Hematopoietic multipotent progenitor cell treated with erythropoietin and hydrocortisone succinate and interleukin-3 and kit ligand, for 4 days (in vitro differentiated cells): Measurements from ENCODE around the gene FOXO1.

ENCODE experiments used
- DNase-seq: peaks from one replicate; pipeline ENCODE4 v3.0.0-alpha.2; 2015

FOXO1 gene

DNA sequence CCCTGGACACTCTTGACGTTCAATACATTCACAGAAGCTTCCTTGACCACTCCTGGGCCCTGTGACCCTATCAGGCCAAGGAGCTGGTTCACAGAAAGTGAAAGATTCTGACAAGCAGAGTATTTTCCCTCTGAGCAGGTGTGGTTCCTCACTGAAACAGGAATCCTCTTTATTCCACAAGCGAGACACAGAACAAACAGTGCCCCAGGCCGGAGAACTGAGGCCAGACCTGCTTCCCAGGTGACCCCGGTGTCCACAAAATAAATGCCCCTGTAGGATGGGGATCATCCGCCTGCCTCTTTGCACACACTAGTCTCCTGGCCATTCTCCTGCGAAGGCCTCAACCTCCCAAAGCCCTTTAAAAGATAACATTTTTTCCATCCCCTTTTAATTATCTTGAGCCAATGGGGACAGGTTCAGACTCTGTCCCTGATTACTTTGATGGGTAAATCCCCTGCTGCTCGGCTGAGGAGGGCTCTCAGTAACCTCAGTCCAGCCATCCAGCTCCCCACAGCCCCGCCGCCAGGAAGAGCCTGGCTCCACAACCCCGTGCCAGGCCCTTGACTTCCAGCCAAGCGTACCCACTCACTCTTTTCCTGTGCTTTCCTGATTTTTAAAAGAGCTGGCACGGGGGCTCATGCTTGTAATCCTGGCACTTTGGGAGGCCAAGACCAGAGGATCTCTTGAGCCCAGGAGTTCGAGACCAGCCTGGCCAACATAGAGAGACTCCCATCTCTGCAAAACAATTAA, 129.1 kb downstream of the FOXO1 start:
- DNase-seq = no peak

GRCh38 chr13:40536443-40537113, 129.9 kb downstream of the FOXO1 start:
- DNase-seq = no peak

DNA sequence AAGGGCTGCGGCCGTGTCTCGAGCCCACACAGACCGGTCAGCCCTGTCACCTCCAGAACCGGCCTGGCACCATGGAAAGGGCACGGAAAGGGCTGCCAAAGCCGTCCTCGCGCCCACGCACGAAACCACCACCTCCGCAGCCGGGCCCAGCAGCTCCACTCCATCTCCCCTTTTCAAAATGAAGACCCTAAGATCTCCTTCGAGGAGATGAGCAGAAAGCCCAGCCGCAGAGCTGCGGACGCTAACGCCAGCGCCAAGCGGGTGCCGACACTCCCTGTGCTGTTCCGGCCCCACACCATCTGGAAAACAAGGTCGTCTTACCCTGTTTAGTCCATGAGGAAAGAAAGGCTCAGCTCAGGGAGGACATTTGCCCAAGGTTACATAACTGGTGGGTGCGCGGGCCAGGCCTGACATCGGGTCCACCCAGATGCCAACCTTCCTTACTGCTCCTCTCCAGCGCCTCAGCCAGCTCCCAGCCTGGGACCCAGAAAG, 131.1 kb downstream of the FOXO1 start:
- no peak for DNase-seq

- no peak for DNase-seq
Observed at GRCh38 chr13:40534456-40534855, 132.0 kb downstream of the FOXO1 start.

DNA sequence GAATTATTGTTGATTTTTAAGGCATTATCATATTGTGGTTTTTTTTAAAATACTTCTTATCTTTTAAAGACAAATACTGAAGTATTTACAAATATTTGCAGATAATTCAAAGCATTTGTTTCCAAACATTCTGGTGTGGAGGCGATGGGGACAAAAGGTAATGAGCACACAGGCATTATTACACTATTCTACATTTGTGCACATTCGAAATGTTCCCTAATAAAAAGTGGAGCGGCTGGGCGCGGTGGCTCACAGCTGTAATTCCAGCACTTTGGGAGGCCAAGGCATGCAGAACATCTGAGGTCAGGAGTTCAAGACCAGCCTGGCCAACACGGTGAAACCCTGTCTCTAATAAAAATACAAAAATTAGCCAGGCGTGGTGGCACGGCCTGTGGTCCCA, 133.4 kb downstream of the FOXO1 start:
- no peak for DNase-seq

DNA sequence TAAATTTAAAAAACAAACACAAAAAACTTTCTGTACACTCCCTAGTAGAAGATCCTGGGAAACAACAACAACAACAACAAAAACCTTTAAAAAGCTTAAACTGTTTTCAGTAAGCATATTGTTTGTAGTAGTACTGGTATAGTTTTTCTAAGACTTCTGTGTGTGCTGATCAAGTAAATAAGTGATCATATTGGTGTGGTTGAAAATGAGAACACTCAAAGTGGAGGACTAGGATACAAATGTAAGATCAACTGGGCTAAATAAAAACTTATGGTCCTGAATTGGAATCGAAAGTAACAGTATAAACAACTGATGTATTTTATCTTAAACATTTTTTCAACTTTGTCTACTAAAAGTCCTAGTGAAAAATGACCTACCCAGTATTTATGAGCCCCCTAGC, 135.5 kb downstream of the FOXO1 start:
- no peak for DNase-seq

DNA sequence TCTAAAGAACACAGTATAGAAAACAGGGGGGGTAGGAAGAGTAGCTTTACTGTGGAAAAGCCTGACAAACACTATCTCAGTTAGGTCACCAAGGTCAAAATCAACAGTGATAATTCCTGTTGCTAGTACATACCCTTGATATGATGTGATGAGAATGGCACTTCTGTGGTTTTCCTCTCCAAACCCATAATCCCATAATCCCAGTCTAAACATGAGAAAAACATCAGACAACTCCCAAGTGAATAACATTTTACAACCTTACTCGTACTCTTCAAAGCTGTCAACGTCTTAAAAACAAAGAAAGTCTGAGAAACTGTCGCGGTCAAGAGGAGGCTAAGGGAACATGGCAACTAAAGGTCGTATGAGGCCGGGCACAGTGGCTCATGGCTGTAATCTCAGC, 137.6 kb downstream of the FOXO1 start:
- DNase-seq = no peak

DNA sequence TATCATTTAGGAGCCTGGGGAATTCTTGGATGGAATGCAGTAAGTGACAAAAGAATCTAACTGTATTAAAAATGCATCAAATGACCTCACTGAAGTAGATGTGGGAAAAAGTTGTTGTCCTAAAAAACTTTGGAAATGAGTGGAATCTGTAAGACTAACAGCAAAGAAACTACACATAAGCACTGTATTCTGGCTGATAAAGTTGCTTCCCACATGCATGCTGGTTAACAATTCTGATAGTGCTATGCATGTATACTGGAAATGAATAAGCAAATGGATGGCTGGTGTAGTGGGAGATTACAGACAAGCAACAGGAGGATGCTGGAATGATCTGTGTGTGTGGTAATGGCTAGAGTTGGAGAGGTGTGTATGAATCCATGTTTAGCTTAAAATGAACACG, 138.5 kb downstream of the FOXO1 start:
- no peak for DNase-seq

DNA sequence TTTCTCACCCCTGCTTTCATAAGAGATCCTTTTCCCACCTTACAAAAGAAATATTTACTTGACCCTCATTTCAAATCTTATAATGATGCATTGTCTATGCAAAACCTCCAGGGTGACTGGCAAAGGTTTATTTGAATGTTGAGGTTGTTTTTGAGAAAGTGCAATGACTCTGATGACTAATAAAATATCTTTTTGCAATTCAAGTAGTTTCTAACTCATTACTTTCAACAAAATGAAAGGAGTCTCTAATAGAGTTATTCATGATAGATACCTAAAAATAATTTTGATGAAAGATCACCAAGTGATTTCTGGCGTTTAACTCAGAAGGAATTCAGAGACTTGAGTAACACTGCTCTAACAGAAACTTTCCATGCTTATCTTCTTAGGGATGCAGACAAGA, 144.2 kb downstream of the FOXO1 start:
- DNase-seq = no peak

GRCh38 chr13:40520916-40521315, 145.5 kb downstream of the FOXO1 start:
- no peak for DNase-seq

GRCh38 chr13:40519637-40520036, 146.8 kb downstream of the FOXO1 start:
- DNase-seq = no peak

- DNase-seq = no peak
Observed at GRCh38 chr13:40518481-40518882, 148.0 kb downstream of the FOXO1 start.

DNA sequence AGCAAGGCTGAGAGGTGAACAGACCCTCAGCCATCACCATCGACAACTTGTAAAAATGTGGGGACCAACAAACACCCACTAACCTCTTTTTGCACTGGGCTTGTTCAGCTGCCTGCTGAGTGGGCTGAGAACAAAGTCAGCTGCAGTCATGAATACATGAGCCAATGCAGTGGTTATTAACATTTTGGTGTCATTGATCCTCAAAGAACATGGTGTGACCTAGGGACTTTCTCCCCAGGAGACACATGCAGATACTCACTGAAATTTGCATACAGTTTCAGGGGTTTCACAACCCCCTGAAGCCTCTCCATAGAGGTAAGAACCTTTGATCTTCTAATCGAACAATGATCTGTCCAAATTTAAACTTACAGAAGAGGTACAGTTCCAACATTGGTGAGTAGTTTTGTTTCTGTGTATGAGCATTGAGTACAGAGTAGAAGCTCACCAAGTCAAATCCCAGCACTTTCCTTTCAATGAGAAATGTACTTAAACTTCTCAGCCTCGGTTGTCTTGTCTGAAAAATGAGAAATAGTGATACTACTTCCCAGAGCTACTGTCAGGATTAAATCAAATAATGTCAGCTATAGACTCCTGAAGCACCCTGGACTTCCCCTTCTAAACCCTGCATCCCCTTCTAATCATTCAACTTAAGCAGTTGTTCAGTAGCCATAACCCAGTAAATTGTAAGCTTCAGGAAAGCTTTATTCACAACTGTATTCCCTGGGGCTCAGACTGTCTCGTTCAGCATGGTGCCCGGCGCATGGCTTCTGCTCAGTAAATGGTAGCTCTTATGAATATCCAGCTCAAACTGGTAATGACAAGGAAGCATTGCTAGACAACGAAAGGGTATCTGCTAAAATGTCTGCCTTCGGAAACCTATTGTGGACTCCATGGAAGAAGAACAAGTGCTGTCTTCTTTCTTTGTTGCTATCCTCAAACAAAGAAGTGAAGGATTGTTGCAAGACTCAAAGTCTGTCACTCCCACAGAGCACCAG, 148.7 kb downstream of the FOXO1 start:
- no peak for DNase-seq

DNA sequence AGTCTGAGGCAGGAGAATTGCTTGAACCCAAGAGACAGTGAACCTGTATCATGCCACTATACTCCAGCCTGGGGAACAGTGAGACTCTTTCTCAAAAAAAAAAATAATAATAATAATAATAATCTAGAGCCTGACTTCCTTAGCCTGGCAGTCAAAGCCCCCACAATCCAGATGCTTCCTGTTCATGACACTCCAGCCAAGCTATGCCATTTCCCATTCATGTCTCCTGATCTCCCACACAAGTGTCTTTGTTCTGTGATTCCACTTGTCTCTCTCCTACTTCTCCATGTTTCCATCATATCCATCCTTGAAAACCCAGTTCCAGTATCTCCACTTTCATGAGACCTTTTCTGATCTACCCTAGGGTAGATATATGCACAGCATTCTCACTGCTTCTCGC, 150.7 kb downstream of the FOXO1 start:
- DNase-seq = no peak

DNA sequence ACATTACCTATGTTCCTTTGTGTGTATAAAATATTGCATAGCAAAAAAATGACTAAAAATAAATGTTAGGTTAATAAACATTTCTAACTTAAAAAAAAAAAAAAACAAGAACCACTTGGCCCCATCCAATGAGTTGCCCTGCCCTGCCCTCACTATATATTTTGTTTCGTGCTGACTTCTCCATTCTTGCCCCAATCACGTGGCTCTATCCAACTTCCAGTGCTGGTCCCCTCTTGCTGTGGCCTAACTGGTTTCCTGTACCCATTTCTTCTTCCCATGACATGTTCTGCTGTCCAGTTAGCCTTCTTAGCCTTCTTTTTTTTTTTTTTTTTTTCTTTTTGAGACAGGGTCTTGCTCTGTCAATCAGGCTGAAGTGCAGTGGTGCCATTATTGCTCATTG, 151.6 kb downstream of the FOXO1 start:
- peak; percentile 8 for DNase-seq

GRCh38 chr13:40509876-40510275, 156.6 kb downstream of the FOXO1 start:
- no peak for DNase-seq

- DNase-seq = no peak
Observed at GRCh38 chr13:40508767-40509342, 157.6 kb downstream of the FOXO1 start.

GRCh38 chr13:40508127-40508526, 158.3 kb downstream of the FOXO1 start:
- no peak for DNase-seq

DNA sequence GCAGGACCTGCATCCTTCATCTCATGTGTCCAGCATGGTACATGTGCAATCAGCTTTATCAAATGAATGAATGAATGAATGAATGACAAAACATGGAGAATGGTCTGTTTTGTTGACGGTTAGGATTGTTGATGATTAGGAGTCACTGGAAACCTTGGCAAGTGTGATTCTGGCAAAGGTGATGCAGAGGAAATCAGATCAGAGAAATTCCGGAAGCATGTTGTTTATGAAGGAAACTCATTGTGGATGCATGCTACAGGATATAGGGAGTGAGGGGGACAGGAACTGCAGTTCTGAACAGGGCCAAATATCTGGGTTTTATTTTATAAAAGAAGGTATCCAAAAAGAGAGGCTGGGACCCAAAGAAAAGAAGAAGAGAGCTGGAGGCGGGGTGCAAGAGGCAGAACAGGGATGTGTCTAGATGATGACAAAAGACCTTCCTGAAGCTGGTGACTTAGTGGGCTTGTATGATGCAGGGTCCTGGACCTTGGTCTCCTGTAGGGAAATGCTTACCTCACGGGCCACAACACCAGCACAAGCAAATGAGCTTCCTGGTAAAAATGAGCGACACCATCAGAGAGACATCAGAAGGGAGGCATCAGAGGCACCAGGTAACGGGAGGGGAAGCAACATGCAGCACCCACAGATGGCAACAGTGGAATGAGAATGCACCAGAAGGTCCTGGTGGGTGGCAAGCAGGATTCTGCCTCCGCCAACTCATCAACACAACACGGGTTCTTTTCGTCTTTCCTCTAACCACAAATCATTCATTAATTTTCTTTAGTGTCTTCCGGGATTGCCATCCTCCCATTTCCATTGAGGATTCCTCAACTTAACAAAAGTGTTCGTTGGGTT, 159.6 kb downstream of the FOXO1 start:
- DNase-seq = no peak
